ENCODE results near the gene AMH. TPM values are rescaled to one million over a fixed set of nuclear protein-coding genes. Genes with fewer than 3 reads are reported as not detected.

The AMH gene
- total RNA-seq, 4 donors from 2014 or later: 0.50 to 3.7 (median 1.3) TPM

DNA sequence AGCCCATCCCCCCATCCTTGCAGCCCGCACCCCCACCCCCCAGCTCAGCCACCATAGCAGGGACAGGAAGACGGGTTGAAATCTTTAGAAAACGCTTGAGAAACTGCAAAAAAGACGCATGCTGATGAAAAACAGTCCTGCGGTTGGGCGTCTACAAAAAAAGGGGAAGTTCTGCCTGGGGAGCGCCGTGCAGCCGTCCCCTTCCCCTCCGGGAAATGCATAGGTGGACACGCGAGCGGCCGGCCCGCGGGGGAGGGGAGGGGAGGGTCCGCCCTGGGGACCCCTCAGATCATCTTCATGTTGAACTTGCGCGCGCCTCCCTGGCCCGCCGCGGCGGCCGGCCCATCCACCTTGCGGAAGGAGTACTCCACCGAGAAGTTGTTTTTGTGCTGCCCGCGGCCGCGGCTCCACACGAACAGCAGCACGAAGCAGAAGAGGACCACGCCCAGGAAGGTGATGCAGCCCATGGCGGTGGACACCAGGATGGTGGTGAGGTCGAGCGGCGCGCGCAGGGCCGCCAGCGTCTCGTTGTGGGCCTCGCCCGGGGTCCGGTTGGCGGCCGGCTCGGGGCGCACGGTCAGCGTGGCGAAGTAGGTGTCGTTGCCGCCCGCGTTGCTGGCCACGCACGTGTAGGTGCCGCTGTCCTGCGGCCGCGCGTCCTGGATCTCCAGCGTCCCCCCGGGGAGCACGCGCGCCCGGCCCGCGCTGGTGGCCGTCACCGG lies 40.8 kb downstream of the AMH start:
- Histone ChIP-seq H3K4me3 (peak overlapping the region; percentile 43 to 52 (median 48)), H3K36me3 (no peaks in the 10 kb centered on the region), H3K9me3 (no peaks in the 10 kb centered on the region), H3K27me3 (peaks cover 3 to 66% (median 36%) of the 10 kb centered on the region in 4 donors), H3K4me1 (peaks cover 28 to 41% (median 38%) of the 10 kb centered on the region in 4 donors), H3K27ac (replicated peaks in 1 of 4) (peak overlapping the region in 2 of 4 donors; percentile 35 to 57)
- DNase-seq (ENCODE audit: extremely low spot score): no peak
- TF ChIP-seq EP300 (IDR thresholded peaks at IDR 0.05) (no peak), POLR2AphosphoS5 (IDR thresholded peaks at IDR 0.05) (no peak), POLR2A (IDR thresholded peaks at IDR 0.05; ENCODE audit: low read depth) (no peak)
- TF ChIP-seq, protein P1, sequence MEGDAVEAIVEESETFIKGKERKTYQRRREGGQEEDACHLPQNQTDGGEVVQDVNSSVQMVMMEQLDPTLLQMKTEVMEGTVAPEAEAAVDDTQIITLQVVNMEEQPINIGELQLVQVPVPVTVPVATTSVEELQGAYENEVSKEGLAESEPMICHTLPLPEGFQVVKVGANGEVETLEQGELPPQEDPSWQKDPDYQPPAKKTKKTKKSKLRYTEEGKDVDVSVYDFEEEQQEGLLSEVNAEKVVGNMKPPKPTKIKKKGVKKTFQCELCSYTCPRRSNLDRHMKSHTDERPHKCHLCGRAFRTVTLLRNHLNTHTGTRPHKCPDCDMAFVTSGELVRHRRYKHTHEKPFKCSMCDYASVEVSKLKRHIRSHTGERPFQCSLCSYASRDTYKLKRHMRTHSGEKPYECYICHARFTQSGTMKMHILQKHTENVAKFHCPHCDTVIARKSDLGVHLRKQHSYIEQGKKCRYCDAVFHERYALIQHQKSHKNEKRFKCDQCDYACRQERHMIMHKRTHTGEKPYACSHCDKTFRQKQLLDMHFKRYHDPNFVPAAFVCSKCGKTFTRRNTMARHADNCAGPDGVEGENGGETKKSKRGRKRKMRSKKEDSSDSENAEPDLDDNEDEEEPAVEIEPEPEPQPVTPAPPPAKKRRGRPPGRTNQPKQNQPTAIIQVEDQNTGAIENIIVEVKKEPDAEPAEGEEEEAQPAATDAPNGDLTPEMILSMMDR (IDR thresholded peaks at IDR 0.05): no peak
- intact Hi-C loops (cut with DNase I): no loop called here
- 4% methylated on average over 5 of the region's 74 CpGs for WGBS

DNA sequence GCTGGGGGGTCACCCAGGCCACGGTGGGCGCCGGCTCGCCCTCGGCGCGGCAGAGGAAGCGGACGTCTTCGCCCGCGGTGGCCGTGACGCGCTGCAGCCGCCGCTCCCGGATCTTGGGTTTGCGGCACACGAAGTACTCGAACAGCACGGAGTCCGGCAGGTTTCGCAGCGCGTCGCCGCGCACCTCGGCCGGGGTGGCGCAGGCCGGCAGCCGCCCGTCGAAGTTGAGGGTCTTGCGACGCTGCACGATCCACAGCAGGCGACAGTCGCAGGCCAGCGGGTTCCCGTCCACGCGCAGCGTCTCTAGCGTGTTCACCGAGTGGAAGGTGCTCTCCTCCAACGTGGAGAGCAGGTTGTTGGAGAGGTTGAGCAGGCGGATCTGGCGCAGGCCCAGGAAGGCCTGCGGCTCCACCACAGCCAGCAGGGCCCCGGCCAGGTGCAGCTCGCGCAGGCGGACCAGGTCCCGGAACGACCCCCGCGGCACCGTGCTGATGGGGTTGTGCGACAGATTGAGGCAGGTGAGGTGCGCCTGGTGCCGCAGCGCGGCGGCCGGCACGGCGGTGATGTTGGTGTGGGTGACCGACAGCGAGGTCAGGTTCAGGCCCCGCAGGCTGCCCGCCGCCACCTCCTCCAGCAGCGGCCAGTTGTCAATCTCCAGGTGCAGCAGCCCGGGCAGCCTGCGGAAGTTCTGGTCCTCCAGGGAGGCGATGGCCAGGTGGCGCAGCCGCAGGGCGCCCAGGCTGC lies 41.5 kb downstream of the AMH start:
- Histone ChIP-seq H3K9me3 (no peaks in the 10 kb centered on the region), H3K36me3 (no peaks in the 10 kb centered on the region), H3K4me3 (peak overlapping the region; percentile 43 to 52 (median 48)), H3K4me1 (peaks cover 35 to 49% (median 45%) of the 10 kb centered on the region in 4 donors), H3K27me3 (peaks cover 3 to 66% (median 36%) of the 10 kb centered on the region in 4 donors), H3K27ac (replicated peaks in 1 of 4) (peak overlapping the region in 2 of 4 donors; percentile 35 to 57)
- 18% methylated on average over 6 of the region's 82 CpGs for whole genome bisulfite sequencing
- TF ChIP-seq POLR2AphosphoS5 (IDR thresholded peaks at IDR 0.05): no peak
- TF ChIP-seq, protein P1 (IDR thresholded peaks at IDR 0.05): no peak
- TF ChIP-seq EP300 (IDR thresholded peaks at IDR 0.05): no peak
- TF ChIP-seq POLR2A (IDR thresholded peaks at IDR 0.05; ENCODE audit: low read depth): no peak
- no peak for DNase-seq (ENCODE audit: extremely low spot score)
- intact Hi-C loops (cut with DNase I): no loop called here

DNA sequence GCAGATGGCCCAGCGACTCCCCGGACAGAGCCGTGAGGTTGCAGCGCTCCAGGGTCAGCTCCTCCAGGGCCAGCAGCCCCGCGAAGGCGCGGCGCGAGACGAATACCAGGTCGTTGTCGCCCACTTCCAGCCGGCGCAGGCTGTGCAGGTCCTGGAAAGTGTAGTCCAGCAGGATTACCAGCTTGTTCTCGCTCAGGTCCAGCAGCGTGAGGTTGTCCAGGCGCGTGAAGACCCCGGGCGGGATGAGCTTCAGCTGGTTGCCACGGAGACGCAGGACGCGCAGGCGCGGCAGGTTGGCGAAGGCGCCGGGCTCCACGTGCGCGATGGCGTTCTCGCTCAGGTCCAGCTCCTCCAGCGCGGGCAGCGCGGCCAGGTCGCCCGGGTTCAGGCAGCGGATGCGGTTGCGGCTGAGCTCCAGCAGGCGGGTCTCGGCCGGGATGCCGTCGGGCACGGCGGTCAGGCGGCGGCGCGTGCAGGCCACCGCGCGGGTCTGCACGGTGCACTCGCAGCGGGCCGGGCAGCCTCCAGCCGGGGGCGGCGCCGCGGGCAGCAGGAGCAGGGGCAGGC lies 42.1 kb downstream of the AMH start:
- TF ChIP-seq, protein P1 (IDR thresholded peaks at IDR 0.05): no peak
- TF ChIP-seq POLR2AphosphoS5 (IDR thresholded peaks at IDR 0.05): no peak
- no peak for TF ChIP-seq EP300 (IDR thresholded peaks at IDR 0.05)
- TF ChIP-seq POLR2A (IDR thresholded peaks at IDR 0.05; ENCODE audit: low read depth): no peak
- no peaks in the 10 kb centered on the region for H3K9me3 ChIP-seq
- H3K27me3 ChIP-seq: peaks cover 3 to 66% (median 36%) of the 10 kb centered on the region in 4 donors
- 0% methylated on average over 12 of the region's 67 CpGs for WGBS
- DNase-seq (ENCODE audit: extremely low spot score): no peak
- H3K4me3 ChIP-seq: peak overlapping the region; percentile 43 to 52 (median 48)
- H3K4me1 ChIP-seq: peaks cover 35 to 49% (median 46%) of the 10 kb centered on the region in 4 donors
- no peak overlapping the region for H3K27ac ChIP-seq (replicated peaks in 1 of 4)
- no peaks in the 10 kb centered on the region for H3K36me3 ChIP-seq
- intact Hi-C loops (cut with DNase I): no loop called here

DNA sequence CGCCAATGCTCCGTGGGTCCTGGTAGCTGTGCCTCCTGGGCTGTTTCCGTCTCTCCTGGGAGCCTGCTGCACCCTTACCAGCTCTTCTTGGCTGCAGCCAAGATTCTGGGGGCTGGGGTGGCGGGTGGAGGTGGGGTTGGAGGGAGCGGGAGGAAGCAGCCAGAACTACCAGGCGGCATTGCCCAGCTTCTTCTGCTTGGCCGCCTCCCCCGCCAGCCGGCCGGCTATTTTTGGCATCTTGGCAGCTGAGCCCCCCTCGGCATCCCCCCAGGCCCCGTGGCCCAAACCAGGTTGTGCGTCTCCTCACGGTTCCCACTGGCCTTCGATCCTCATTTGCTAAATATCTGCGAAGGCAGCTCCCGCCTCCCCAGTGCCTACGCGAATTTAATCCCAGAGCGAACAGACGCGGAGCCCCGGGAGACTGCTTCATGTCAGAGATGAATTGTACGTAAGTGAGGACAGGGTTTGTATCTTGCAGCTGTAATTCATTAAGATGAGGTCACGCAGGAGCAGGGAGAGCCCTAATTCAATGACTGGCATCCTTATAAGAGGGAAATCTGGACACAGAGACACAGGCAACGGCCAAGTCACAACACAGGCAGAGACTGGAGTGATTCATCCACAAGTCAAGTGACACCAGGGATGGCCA lies 45.7 kb downstream of the AMH start:
- Histone ChIP-seq H3K9me3 (no peaks in the 10 kb centered on the region), H3K27ac (replicated peaks in 1 of 4) (peak overlapping the region; percentile 31 to 69 (median 56)), H3K27me3 (peaks cover 3 to 48% (median 22%) of the 10 kb centered on the region in 4 donors), H3K4me1 (peaks cover 31 to 43% (median 38%) of the 10 kb centered on the region in 4 donors), H3K4me3 (peak overlapping the region; percentile 33 to 44 (median 36)), H3K36me3 (no peaks in the 10 kb centered on the region)
- intact Hi-C loops (cut with DNase I): no loop called here
- DNase-seq (ENCODE audit: extremely low spot score): no peak
- WGBS: 15% methylated on average over 21 of the region's 26 CpGs
- TF ChIP-seq POLR2A (IDR thresholded peaks at IDR 0.05; ENCODE audit: low read depth) (no peak), POLR2AphosphoS5 (IDR thresholded peaks at IDR 0.05) (peak in 1 of 2 donors; percentile 6), EP300 (IDR thresholded peaks at IDR 0.05) (no peak)
- TF ChIP-seq, protein P1 (IDR thresholded peaks at IDR 0.05): no peak
